Kidney (tissue), 14 donors: ENCODE data around the gene PIP5K1B. TPM values are rescaled to one million over a fixed set of nuclear protein-coding genes. Genes with fewer than 3 reads are reported as not detected.

Experiments
- DNase-seq, 5 donors: peaks; one replicate each; pipeline ENCODE4 v3.0.0-alpha.2; 2013 to 2020
- FAIRE-seq: peaks from 2 replicates; lab custom pipeline; 2012; peaks lifted over from hg19 to GRCh38; lab: Jason Lieb, UNC
- H3K27ac ChIP-seq, 2 donors: one replicate each; pipeline ENCODE4 v1.7.0; 2013; ENCODE audit warnings: low read depth in 2 of 2, low read length in 2 of 2, inconsistent platforms in 1 of 2
- H3K27me3 ChIP-seq: one replicate; pipeline ENCODE4 v1.7.1; 2013; ENCODE audit warnings: low read length, inconsistent platforms; ENCODE audit not compliant: control insufficient read depth, insufficient read depth
- H3K36me3 ChIP-seq, 3 donors: one replicate each; pipeline versions ENCODE4 v1.7.0 to v1.7.1; 2013; ENCODE audit warnings: low read length in 3 of 3, control low read depth in 1 of 3, inconsistent platforms in 1 of 3; ENCODE audit not compliant: insufficient read depth in 3 of 3, control insufficient read depth in 2 of 3
- H3K4me1 ChIP-seq, 3 donors: one replicate each; pipeline versions ENCODE4 v1.7.0 to v1.7.1; 2013; ENCODE audit warnings: low read length in 3 of 3, inconsistent platforms in 1 of 3, low read depth in 1 of 3; ENCODE audit not compliant: control insufficient read depth in 2 of 3, insufficient read depth in 2 of 3
- H3K4me3 ChIP-seq, 3 donors: one replicate each; pipeline versions ENCODE4 v1.7.0 to v1.8.1; 2013; ENCODE audit warnings: low read length in 3 of 3, control low read depth in 1 of 3, inconsistent platforms in 1 of 3
- H3K9ac ChIP-seq, 3 donors: one replicate each; pipeline versions ENCODE4 v1.7.0 to v1.7.1; 2013; ENCODE audit warnings: low read length in 3 of 3, control low read depth in 1 of 3, inconsistent platforms in 1 of 3
- H3K9me3 ChIP-seq, 3 donors: one replicate each; pipeline versions ENCODE4 v1.7.0 to v1.7.1; 2013; ENCODE audit warnings: low read length in 3 of 3, control low read depth in 1 of 3, inconsistent platforms in 1 of 3; ENCODE audit not compliant: control insufficient read depth in 2 of 3, insufficient read depth in 1 of 3
- intact Hi-C: fragments of 100-400 bp; cut with DNase I; formaldehyde crosslinking; loops from one replicate; pipeline ENCODE4 v1.11.1; 2022
- polyA plus RNA-seq: library from polyadenylated mRNA; stranded (reverse); fragments of 350-450 nt; fragmentation: Illumina TruSeq; extraction: RNeasy Lipid Tissue Mini Kit (QIAGEN cat#74804); gene quantifications from one replicate; pipeline ENCODE4 v1.2.3, GENCODE V29; 2014; ENCODE audit warnings: low read depth, low replicate concordance; ENCODE audit not compliant: insufficient read depth
- total RNA-seq: library from RNA; stranded (reverse); fragmentation: NEBNext Ultra II Directional; extraction: Animal tissue kit (Norgen Biotek cat#: 25700); gene quantifications from one replicate; pipeline ENCODE4 v1.2.1, GENCODE V29; 2021
- TF ChIP-seq, protein P1 (sequence below): IDR thresholded peaks from 3 replicates; pipeline ENCODE4 v1.5.1; 2012; ENCODE audit warnings: mild to moderate bottlenecking, moderate library complexity, borderline replicate concordance; ENCODE audit not compliant: insufficient read depth; ENCODE audit errors: extremely low read depth
- donor health status: control.
- donor health status: control.
- donor health status: control.
- donor health status: control.
- donor health status: control.
- donor health status: DM: yes; HTN: yes; CAD: no.
- donor health status: Normal renal cell carcinoma (clear cell type).

Gene PIP5K1B
- total and polyA plus RNA-seq, 2 donors from 2014 or later = 9.4 to 10.1 TPM

DNA sequence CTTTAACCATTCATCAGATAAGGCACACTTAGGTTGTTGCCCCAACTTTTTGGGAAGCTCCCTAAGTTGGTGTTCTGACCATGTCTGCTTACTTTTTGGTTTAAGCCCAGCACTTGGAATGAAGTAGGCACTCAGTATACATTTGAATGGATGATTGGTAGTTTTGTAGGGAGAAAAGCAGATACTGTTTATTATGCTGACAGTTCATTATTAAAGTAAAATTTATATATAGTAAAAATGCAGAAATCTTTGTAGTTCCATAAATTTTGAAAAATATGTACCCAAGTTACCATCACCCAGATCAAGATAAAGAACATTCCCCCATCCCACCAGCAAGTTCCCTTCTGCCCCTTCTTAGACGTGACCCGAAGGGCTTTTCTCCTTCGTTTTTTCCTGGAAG, 273.5 kb downstream of the PIP5K1B start:
- DNase-seq (no peak), FAIRE-seq (no peak)
- no peaks in the 10 kb centered on the region for H3K4me1 ChIP-seq
- intact Hi-C loops = no loop called here
- H3K27ac ChIP-seq = no peak overlapping the region
- H3K36me3 ChIP-seq = no peaks in the 10 kb centered on the region
- no peaks in the 10 kb centered on the region for H3K27me3 ChIP-seq
- H3K9me3 ChIP-seq = no peaks in the 10 kb centered on the region
- TF ChIP-seq, protein P1, sequence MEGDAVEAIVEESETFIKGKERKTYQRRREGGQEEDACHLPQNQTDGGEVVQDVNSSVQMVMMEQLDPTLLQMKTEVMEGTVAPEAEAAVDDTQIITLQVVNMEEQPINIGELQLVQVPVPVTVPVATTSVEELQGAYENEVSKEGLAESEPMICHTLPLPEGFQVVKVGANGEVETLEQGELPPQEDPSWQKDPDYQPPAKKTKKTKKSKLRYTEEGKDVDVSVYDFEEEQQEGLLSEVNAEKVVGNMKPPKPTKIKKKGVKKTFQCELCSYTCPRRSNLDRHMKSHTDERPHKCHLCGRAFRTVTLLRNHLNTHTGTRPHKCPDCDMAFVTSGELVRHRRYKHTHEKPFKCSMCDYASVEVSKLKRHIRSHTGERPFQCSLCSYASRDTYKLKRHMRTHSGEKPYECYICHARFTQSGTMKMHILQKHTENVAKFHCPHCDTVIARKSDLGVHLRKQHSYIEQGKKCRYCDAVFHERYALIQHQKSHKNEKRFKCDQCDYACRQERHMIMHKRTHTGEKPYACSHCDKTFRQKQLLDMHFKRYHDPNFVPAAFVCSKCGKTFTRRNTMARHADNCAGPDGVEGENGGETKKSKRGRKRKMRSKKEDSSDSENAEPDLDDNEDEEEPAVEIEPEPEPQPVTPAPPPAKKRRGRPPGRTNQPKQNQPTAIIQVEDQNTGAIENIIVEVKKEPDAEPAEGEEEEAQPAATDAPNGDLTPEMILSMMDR = no peak
- no peak overlapping the region for H3K4me3 ChIP-seq
- no peak overlapping the region for H3K9ac ChIP-seq

DNA sequence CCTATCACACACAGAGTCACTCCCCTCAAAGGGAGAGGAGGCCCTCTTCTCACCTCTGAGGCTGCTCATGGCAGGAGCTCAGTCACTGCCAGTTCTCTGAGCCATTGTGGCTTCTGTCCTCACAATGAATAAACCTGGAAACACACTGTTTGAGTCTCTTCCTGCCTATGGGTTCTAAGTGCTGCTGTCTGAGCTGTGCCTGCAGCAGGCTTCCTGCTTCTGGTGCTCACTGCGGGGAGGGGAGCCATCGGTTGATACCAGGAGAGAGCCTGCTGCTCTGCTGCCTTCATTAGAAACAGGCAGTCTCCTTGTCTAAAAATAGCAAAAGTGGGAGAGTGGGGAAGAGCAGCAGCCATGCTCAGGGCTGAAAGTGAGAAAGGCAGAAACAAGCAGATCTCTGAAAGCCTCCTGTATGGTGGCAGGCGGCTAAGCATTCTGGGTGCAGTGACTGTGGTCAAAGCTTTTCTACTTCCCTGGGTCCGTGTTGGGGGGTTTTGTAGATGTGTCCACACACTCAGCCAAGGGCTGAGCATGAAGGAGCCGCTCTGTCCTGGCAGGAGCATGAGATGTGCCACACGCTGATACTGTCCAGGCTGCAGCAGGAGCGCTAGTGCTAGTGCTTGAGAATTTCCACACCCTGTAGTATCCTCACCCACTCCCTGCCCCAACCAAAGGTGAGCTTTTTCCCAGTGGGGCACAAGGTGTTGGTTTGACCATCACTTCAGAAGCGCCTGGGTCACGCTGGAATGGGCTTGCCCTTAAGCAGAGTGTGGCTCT, 274.7 kb downstream of the PIP5K1B start:
- TF ChIP-seq, protein P1 = no peak
- Histone ChIP-seq H3K9ac (no peak overlapping the region), H3K9me3 (no peaks in the 10 kb centered on the region), H3K4me3 (no peak overlapping the region), H3K27me3 (no peaks in the 10 kb centered on the region), H3K36me3 (no peaks in the 10 kb centered on the region), H3K4me1 (no peaks in the 10 kb centered on the region), H3K27ac (no peak overlapping the region)
- intact Hi-C loops = no loop called here
- FAIRE-seq (no peak), DNase-seq (no peak)

DNA sequence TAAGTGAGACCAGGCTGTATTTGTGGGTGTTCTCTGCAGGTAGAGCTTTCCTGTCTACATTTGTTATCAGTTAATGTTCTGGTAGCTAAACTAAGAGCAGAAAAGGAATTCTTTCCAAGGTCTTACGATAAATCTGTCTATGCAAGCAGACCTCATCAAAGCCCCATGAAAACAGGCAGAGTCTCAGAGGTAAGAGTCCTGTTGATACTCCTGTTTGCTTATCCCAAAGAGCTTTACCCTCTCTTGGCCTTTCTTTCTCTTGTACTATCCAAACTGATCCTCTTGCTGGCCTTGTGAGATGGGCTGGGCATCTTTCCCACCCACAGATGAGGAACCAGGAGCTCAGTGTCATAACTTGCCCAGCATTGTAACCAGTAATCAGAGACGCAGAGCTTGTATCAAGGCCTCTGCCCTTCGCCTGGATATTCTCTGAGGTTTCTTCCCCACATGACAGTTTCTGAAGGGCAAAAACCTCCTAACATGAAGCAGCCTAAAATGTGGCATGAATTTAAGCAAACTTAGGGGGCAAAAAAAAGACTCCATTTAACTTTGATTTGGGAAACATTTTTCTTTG, 275.4 kb downstream of the PIP5K1B start:
- no peaks in the 10 kb centered on the region for H3K4me1 ChIP-seq

More for the DNA sequence above, 275.4 kb downstream of the PIP5K1B start:
- H3K36me3 ChIP-seq = no peaks in the 10 kb centered on the region
- H3K27ac ChIP-seq = no peak overlapping the region
- H3K9ac ChIP-seq = no peak overlapping the region
- H3K27me3 ChIP-seq = no peaks in the 10 kb centered on the region
- intact Hi-C loops = no loop called here
- no peak overlapping the region for H3K4me3 ChIP-seq
- no peak for FAIRE-seq
- no peaks in the 10 kb centered on the region for H3K9me3 ChIP-seq
- DNase-seq = no peak
- TF ChIP-seq, protein P1 = no peak
